ENCODE data around the gene FAIM2. TPM values are rescaled to one million over a fixed set of nuclear protein-coding genes. Genes with fewer than 3 reads are reported as not detected.
"Not testable (repeated sequence)": the region's sequence is repeated elsewhere in the genome, so short reads cannot be mapped to it uniquely, and the experiment has no call there.

FAIM2 gene
- total RNA-seq, 1 donor from 2014 or later, result 0.04 TPM

DNA sequence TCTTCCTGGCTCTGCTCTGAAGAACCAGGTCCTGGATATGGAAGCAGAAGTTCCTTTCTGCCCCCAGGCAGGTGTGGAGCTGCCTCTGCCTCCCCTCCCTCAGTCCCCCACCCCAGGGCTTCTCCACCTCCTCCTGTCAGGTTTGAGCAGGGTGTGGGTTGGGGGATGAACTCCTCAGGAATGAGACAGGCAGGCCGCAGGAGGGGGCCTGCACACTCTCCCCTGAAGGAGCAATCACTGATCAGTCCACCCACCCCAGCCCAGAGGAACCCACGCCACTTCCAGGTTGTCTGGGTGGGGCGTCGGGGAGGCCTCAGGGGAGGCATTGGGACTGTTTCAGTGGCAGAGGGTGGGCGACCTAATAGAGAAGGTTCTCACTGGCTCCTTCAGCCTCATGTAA lies 26.6 kb downstream of the FAIM2 start:
- ATAC-seq, result peak; percentile 5

DNA sequence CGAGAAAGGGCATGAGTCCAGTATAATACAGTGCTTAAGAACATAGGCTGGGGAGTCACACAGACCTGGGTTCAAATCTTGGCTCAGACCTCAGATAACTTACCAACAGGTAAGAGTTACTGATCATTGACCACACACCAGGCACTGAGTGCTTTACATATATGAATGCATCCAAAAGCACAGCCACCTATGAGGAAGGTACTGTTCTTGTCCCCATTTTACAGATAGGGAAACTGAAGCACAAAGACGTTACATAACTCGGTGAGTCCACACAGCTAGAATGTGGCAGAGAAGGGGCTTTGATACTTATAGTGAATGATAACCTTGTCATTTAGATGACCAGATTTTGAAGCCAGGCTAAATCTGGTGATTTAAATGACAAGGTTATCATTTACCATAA lies 27.6 kb downstream of the FAIM2 start:
- ATAC-seq, result no peak

DNA sequence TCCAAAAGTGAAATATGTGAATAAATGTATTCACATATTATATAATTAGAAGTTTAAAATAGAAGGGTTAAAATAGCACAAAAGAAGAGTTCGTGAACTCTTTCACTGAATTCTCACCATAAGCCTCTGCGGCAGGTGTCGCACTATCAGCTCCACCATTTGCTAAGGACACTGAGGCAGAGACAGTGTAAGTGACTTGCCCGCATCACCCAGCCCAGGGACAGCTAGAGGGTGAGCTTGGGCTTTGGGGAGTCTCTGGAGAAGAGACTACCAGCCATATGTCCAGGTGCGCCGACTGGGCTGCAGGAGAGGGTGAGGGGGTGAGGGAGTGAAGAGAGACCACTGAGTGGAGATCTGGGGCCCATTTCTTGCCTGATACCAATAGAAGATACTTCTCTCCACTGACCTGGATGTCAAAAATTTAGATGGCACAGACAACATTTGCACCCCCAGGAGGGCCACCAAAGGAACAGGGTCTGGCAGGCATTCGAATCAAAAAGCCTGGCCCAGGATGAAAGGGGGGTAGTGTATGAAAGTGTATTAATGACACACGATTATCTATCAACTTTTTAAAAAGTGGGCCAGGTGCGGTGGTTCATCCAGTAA lies 28.5 kb downstream of the FAIM2 start:
- no peak for ATAC-seq

DNA sequence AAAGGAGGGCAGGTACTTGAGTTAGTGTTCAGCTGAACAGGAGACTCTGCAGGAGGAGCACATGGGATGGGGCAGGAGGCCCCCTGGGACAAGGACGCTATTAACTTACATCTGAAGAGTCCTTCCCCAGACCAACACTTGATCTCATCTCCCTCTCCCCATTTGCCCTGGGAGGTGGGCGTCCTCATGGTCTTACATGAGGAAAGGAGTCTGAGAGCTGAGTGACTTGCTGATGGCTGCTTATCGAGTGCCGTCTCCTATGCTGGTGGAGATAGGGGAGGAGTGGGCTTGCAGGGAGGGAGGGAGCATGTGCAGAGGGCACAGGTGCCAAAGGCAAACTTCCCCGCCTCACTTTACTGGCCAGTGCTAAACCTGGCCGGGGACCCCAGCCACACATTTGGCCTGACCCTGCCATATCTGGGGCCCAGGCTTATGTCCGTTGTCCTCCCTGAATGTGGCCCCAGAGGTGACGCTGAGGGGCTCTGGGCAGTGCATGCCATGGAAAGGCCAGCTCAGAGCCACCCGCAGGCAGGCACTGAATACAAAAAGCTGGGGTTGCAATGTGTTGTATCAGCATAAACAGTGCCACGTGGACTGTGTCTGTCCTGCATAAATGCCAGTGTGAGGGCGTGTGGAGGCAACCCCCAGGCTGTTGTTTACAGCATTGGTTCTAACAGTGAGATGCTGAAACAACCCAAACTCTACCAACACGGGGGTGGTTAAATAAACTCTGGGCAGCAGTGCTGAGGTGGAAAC lies 29.4 kb downstream of the FAIM2 start:
- no peak for ATAC-seq

DNA sequence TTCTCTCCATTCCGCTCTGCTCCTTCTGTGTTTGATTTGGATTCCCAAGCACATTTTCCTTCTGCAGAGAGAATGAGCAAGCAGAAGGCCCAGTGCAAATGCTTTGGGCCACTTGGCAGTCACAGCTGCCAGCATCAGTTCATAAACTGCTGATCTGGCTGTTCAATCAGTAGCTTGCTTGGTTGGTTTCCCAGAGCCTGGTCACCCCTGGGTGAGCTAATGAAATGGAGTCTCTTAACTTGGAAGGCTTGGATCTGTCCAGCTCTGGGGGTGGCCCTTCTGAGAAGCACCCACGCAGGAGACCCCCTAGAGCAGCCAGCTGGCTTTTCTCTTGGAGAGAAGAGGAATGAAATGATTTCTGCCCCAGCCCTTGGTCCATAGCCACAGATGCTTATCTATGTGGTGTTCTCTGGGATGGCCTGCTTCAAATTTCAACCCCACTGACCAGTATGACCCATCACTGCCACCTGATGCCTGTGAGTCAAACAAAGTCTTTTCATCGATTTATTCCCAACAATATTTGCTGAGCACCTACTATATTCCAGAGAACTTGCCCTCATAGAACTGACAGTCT lies 30.3 kb downstream of the FAIM2 start:
- ATAC-seq, result no peak

DNA sequence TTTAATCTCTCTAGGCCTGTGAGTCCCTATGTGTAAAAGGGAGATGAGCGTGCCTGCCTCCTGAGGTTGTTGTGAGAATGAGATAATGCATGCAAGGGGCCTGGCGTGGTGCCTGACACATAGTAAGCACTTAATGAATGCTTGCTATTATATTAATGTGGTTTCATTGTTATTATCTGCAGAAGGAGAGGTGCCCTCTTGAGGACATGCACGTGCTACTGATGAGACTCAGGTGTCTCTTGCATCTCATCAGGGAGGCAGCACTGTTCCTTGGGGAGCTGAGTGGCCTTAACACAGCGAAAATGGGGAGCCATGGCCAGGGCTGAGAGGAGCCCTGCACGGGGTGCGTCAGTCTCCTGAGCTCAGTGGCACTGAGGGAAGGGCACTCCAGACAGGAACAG lies 30.9 kb downstream of the FAIM2 start:
- no peak for ATAC-seq

DNA sequence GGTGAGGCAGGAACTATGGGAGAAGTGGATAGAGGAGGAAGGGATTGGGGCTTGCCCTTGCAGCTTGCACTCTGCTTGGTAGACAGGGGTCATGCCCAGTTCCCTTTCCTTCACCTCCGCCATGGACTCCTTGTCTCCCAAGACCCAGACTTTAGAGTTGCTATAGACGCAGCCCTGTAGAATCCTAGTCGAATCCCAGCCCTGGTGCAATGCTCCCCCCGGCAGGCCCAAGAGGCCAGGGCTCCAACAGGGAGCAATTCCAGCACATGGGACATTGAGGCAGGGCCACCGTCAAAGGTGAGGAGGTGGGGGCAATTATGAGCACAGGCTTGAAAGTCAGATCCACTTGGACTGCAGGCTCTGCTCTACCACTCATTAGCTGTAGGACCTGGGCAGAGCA lies 31.3 kb downstream of the FAIM2 start:
- ATAC-seq, result no peak

DNA sequence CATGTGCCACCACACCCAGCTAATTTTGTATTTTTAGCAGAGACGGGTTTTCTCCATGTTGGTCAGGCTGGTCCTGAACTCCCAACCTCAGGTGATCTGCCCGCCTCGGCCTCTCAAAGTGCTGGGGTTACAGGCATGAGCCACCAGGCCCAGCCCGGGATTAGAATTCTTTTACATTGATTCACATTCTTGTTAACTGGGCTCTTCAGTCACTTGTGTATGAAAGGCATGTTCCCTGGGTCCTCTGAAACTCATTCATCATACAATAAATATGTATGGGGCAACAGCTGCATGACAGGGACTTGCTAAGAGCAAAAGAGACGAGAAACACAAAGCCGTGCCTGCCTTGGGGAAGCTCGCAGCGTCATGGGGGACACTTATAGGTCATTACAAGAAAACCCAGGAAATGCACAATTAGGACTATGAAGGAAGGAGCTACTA lies 31.9 kb downstream of the FAIM2 start:
- ATAC-seq, result not testable (repeated sequence)

DNA sequence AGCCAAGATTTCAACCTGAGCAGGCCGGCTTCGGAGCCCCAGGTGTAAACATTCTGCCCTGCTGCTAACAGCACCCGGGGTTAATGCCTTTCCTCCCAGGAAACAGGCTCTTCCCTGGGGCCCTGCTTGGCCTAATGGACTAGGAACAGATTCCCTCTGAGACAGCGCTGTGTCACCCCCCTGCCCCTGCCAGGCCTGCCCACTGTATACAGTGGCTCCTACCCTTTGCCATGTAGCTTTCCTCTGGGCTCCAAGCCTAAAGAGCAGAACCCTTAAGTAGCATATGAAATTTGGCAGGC lies 32.5 kb downstream of the FAIM2 start:
- ATAC-seq, result no peak

DNA sequence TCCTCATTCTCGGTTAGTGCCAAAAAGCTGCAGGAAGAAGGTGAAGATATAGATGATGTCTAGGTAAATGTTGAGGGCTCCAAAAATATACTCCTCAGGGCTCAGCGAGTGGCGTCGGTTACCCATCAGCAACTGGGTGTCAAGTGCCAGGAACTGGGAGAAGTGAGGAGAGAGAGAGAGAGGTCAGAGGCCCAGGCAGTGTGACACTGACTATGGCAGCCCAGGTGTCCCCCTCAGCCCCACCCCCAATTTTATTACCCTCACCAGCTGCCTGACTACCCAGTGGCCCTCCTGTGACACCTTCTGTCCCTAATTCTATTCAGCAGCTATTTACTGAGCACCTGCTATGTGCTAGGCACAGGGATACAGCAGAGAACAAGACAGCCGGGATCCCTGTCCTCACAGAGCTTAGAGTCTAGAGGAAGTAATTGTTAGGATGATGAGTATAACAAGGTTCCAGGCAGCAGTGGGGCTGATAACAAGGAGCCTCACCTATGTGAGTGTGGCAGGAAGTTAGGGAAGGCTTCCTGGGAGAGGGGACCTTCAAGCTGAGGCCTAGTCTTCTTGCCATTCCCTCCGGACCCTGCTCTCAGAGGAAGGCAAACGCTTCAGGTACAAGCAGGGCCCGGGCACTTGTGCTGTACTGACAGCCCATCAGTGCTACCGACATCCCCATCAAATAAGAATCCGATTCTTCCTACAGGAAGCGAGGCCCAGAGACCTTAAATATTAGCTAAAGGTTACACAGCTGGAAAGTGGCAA lies 33.0 kb downstream of the FAIM2 start:
- no peak for ATAC-seq

DNA sequence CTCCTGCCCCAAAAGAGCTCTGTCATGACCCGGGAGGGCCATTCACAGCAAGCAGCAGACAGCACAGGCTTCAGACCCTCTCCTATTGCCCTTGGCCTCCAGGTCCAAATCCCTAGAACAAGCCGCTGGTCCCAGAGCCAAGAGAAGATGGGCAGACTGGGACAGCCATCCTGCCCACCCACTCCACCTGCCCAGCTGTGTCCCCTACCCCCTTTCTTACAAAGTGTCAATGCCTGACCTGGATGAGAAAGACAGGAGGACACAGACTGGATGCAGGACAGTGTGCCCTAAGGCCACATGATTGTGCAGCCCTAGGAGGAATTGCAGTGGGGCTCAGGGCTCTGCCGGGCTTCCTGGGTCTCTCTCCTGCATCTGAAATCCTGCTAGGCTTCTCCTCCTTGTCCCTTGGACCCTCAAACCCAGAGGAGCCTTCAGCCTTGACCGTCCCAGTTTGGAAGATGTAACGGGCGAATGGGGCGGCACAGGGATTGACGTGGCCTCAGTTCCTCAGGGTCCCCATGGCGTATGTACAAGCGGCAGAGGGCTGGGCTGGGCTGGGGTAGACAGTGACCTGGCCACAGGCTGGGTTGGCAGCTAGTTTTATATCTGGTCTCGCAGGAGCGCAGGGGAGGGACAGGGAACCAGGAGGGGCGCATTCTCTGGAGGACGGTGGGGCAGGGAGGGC lies 33.7 kb downstream of the FAIM2 start:
- ATAC-seq, result no peak

DNA sequence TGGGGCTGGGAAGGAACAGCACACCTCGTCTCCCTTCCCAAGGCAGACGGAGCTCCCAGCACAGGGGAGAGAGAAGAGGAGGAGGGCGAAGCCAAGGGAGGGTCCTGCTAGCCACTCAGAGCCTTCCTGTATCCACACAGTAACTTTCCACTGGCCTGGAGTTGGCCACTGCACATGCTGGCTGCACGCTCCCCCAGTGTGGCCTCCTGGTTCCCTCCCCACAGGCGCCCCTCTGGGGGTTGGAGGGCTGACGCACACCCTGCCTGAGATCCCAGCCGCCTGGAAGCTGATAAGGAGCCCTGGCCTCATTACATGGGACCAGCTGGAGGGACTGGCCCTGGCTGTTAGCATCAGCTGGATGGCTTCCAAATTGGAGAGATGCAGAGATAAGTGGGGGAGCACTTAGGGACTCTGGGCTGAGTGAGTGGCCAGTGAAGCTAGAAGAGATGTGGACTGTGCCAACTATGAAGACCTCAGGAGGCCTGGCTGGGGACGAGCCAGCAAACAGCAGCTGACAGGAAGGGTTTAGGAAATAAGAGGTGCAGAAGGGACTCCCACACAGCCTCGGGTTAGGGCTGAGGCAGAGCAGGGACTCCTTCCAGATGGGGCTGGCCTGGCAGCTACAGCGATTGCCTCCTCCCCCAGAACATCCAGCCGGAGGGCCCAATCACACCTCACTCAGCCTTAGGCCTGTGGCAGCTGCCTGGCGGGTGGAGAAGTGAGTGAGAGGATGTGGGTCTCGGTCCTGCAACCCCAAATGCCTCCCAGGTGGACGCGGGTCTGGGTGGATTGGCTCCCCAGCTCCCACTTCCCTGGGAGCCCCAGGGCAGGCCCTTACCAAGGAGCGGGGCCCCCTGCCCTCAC lies 34.5 kb downstream of the FAIM2 start:
- ATAC-seq, result peak; percentile 3

DNA sequence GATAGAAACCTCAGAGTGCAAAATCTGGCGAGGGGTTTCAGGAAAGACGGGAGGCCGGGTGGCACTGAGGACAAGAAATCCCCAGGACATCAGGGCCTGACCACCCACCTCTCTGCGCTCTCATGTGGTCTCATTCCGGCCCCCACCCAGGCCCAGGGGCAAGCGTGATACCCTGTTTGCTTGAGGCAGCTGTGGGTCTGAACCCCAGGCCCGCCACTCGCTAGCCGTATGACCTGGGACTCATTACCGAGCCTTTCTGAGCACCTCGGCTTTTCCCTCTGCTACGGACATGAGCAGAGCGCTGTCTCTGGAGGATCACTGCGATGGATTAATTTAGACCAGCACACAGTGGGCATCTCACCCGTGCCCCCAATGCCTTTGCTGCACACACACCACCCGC lies 35.3 kb downstream of the FAIM2 start:
- no peak for ATAC-seq

DNA sequence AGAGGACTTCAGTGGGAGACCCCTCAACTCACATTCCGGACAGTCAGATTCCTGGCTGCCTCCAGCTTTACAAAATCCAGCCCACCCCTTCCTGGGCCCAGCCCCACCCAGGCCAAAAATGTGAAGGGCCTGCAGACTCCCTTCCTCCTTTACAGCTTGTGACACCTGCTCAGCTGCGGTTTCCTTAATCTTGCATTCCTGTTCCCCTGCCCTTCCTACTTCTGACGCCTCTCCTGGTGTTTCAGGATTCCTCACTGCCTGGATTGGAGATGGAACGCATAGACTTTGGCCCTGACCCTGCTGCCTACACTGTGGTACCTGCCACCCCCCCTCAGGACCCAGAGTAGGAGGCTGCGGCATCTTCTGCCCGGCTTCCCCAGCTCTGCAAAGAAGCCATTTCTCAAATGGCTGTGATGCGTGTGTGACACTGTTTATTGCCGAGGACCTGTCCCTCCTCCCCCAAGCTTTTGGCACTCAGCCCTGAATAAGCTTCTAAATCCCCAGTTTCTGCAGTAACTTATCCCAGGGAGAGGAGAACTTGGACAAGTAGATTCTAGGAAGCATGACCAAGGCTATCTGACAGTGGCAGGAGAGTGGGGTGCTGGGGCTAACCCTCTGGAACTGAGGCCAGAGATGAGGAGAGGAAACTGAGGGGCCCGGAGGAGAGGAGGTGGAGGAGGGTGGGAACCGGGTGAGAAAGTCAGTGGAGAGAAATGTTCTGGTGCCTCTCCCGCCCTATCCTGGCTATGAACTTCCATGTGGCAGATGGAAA lies 35.9 kb downstream of the FAIM2 start:
- peak; percentile 72 for ATAC-seq

DNA sequence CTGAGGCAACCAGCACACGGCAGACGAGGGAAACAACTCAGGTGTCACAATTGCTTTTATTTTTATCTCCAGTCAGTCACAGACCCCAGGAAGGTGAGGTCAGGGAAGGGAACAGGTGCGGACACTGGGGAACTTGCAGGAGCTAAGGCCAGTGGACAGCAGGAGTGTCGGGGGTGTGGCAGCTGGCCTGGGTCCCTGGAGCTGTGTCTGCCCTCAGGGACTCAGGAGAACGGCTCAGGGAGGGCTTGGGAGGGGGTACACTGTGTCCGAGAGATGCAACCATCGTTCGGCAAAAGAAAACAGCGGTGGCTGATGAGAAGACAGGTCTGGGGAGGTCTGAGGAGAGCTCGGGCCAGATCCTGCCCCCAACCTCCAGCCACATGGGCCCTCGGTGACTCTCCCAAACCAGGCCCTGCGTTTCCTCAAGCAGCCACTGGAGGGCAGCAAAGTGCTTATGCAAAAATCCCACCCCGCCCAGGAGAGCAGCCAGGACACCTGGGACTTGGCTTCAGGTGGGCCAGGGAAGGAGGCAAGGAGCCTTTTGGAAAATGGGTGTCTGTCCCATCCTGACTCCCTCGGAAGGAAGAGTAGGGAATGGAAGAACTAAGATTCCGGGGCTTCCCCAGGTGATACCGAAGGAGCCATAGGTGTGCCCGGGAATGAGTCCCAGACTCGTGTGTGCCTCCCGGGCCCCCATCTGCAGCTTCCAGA lies 36.7 kb downstream of the FAIM2 start:
- ATAC-seq, result peak; percentile 78

DNA sequence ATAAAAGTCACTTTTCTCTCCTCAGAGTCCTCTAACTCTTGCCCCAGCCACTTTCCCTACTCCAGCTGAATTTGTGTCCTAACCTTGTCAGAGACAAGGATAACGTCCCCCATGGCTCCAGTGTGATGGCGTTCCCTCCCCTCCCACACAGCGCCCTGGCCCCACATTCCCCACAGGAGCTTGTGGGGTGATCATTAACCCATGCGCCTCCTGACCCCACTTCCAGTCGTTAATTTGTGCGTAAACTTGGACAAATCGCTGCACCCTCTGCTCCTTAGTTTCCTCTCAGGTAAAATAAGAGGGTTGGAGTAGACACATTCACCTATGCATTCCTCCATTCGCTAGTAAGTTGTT lies 37.9 kb downstream of the FAIM2 start:
- no peak for ATAC-seq

DNA sequence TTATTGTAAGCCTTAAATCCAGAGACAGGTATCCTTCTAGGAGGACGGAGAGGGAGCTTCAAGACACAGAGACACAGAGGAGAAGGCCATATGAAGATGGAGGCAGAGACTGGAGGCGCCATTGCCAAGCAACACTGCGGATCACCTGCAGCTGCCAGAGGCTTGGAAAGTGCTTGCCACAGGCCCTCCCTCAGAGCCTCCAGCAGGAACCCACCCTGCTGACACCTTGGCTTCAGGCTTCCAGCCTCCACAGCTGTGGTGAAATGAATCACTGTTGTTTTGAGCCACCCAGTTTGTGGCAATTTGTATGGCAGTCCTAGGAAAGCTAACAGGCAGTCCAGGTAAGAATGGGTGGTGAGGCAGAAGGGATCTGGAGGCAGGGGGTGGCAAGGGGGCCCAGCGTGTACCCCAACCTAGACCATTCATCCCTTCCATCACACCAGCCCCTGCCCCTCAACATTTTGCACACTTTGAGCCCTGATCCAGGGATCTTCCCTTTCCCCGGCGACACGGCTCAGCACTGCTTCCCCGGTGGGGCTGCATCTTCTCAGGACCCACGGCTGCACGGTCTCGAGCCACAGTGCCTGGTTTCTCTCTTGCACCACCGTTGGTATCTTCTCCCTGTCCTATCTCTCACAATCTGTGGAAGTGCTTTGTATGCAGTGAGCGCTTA lies 38.5 kb downstream of the FAIM2 start:
- ATAC-seq, result no peak

DNA sequence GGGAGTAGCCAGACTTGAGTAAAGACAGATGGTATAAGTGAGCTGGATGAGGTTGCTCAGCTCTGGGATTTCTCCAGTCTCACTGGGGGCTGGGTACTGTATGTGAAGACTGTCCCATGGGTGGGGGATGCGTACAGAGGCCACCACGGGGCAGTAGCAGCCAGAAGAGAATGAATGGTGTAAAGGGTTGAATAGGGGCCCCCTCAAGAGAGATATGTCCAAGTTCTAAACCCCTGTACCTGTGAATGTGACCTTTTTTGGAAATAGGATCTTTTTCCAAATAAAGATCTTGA lies 39.0 kb downstream of the FAIM2 start:
- ATAC-seq, result no peak

DNA sequence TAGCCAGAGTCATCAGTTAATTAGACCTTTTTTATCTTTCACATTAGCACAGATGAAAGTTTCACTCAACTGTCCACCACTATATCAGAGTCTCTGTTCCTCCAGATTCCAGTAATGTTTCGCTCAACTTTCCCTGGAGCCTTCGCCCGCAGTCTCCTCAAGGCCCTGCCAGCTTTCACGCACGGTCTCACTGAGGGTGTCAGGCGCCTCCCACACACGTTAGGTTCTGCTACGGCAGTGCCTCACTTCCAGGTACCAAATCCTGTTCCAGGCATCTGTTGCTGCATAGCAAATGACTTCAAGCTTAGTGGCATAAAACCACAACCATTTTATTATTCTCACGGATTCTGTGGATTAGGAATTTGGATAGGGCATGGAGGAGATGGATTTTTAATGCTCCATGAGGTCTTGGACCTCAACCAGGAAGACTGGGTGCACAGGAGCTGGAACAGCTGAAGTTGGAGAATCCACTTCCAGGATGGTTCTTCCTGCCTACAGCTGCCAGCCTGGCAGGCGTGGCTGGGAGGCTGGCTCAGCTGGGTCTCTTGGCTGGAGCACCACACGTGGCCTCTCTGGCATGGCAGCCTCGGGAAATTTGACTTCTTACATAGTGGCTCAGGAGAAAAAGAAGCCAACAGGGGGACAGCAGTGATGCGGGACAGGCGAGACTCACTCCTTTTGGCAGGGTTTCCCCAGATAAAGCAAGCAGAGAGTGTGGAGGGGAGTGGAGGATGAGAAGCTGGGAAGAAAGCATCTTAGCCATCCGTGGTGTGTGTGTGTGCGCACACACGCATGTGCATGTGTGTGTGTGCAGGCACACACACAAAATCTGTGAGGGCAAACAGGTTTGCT lies 39.5 kb downstream of the FAIM2 start:
- no peak for ATAC-seq

Measured in esophagus mucosa (tissue), 1 donor.